Psoas muscle (tissue), 8 donors: ENCODE data around the gene NAT14. TPM values are rescaled to one million over a fixed set of nuclear protein-coding genes. Genes with fewer than 3 reads are reported as not detected.

Experiments used
- ATAC-seq, 4 donors: fragments of 200-7000 bp; cut with Tn5 transposase; one replicate each; pipeline ENCODE4 v1.9.1; 2020; ENCODE audit warnings: moderate library complexity in 3 of 4, mild to moderate bottlenecking in 2 of 4
- DNase-seq, 2 donors: peaks; one replicate each; pipeline ENCODE4 v3.0.0-alpha.2; 2020
- H3K27ac ChIP-seq: fragments of 200-600 bp; one replicate; pipeline ENCODE4 v1.8.0; 2022
- H3K27me3 ChIP-seq, 3 donors: fragments of 200-600 bp in 1 of 3; one replicate each; pipeline versions ENCODE4 v1.6.1 to v1.8.0; 2013 to 2022; ENCODE audit warnings: low read length in 2 of 3, mild to moderate bottlenecking in 2 of 3, moderate library complexity in 1 of 3; ENCODE audit not compliant: insufficient read depth in 3 of 3
- H3K36me3 ChIP-seq, 2 donors: fragments of 200-600 bp in 1 of 2; one replicate each; pipeline versions ENCODE4 v1.6.1 to v1.8.0; 2013 to 2022; ENCODE audit warnings: low read depth in 1 of 2, mild to moderate bottlenecking in 1 of 2, moderate library complexity in 1 of 2; ENCODE audit not compliant: insufficient read depth in 1 of 2
- H3K4me1 ChIP-seq: fragments of 200-600 bp; one replicate; pipeline ENCODE4 v1.8.0; 2022
- H3K4me3 ChIP-seq: fragments of 200-600 bp; one replicate; pipeline ENCODE4 v1.8.0; 2022; ENCODE audit warnings: mild to moderate bottlenecking
- H3K9me3 ChIP-seq: fragments of 200-600 bp; one replicate; pipeline ENCODE4 v1.8.0; 2022
- CTCF ChIP-seq: fragments of 200-600 bp; IDR thresholded peaks from one replicate; pipeline ENCODE4 v1.8.0; 2022; ENCODE audit warnings: antibody characterized with exemption
- WGBS, 3 donors: extraction: QIAGEN DNeasy Blood & Tissue Kit; methylation state at CpG; one replicate each; pipeline versions ENCODE4 v1.1.6 to v1.1.7; 2013; 5-methylcytosine and 5-hydroxymethylcytosine counted together
- intact Hi-C, 2 donors: fragments of 100-400 bp; cut with DNase I; formaldehyde crosslinking; loops; one replicate each; pipeline versions ENCODE4 v1.11.0 to v1.14.2; 2022
- polyA plus RNA-seq, 3 donors: library from polyadenylated mRNA; stranded (reverse); fragments of 200-250 nt; gene quantifications; one replicate each; pipeline ENCODE4 v1.2.3, GENCODE V29; 2013
- total RNA-seq, 4 donors: library from RNA; stranded (reverse); fragmentation: NEBNext Ultra II Directional in 2 of 4; extraction: Animal tissue kit (Norgen Biotek cat#: 25700) in 2 of 4; gene quantifications; one replicate each; pipeline versions ENCODE4 v1.2.1 to v1.2.4, GENCODE V29; 2021 to 2023
- donor health status: healthy with polysubstance abuse.
- donor health status: DM: no; HTN: no; CAD: no; lungs with moderate emphysema.
- donor health status: Bipolar disorder and iron deficiency.
- donor health status: healthy.
- donor health status: DM: yes; HTN: yes; CAD: no.
- donor health status: DM: no; HTN: no; CAD: no.
- donor health status: DM: no; HTN: no; CAD: no.
- donor health status: DM: yes; HTN: yes; CAD: no.

NAT14 gene
- total and polyA plus RNA-seq, 7 donors = 2.0 to 6.3 (median 3.6) TPM

GRCh38 chr19:55465460-55466240 lies 19.3 kb upstream of the NAT14 start:
- Histone ChIP-seq H3K36me3 (no peaks in the 10 kb centered on the region), H3K27me3 (no peaks in the 10 kb centered on the region), H3K9me3 (no peaks in the 10 kb centered on the region), H3K4me3 (no peak overlapping the region), H3K4me1 (peaks cover 2% of the 10 kb centered on the region), H3K27ac (no peak overlapping the region)
- intact Hi-C loops = loop anchor here (5.0 kb wide), 2 partner anchors 37 to 167 kb away; no protein-coding TSS in a partner anchor
- WGBS, 3 donors = 71 to 79% (median 76%) methylated on average over 11 of the region's 11 CpGs
- TF ChIP-seq CTCF = no peak
- no peak for DNase-seq
- ATAC-seq = no peak

DNA sequence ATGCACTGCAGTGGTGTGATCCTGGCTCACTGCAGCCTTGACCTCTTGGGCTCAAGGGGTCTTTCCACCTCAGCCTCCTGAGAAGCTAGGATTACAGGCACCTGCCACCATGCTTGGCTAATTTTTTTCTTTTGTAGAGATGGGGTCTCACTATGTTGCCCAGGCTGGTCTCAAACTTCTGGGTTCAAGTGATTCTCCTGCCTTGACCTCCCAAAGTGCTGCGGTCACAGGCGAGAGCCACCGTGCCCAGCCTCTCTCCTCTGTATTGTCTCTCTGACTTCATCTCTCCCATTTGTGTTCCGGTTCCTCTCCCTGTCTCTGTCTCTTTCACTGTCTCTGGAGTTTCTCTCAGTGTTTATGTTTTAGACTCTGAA lies 18.8 kb upstream of the NAT14 start:
- DNase-seq (no peak), ATAC-seq (no peak)
- no peak for TF ChIP-seq CTCF
- 75 to 90% (median 88%) methylated on average over 4 of the region's 4 CpGs for WGBS, 3 donors
- peaks cover 2% of the 10 kb centered on the region for H3K4me1 ChIP-seq
- H3K27me3 ChIP-seq = no peaks in the 10 kb centered on the region
- H3K36me3 ChIP-seq = no peaks in the 10 kb centered on the region
- H3K9me3 ChIP-seq = no peaks in the 10 kb centered on the region
- intact Hi-C loops = loop anchor here (5.0 kb wide), 2 partner anchors 36 to 166 kb away; no protein-coding TSS in a partner anchor
- H3K27ac ChIP-seq = no peak overlapping the region
- no peak overlapping the region for H3K4me3 ChIP-seq

DNA sequence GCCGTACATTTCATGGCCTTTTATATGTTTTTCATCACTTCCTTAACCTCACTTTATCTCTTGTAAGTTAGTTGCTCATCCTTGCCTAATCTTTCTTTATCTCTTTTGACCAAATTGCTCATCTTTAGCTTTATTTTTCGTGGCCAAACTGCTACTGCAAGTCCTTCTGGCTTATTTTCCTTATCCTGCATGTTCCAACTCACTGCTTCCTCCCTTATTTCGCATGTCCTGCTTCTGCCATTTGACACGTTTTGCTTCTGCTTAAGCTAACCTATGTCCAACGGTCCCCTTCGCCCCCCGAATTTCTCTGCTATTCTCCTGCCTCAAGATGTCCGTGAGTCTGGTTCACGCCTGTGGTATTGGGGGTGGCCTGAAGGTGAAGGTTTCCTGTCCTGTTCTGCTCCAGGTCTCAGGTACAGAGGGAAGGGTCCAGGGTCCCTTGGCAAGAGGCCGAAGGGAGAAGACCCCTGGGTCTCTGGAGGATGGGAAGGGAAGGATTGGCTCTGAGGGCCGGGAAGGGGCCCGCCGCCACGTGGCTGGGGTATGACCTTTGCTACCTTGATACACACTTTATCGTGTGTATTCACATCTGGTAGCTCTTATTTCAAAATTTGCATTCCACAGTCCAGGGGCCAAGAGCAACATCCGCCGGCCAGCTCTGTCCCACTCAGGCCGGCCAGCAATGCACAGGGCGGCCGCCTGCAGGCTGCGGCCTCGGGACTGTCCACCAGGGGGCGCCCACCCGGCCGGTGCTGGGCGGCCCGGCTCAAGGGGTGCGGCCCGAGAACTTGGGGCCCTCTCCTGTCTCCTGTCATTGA lies 17.5 kb upstream of the NAT14 start:
- peak; percentile 83 to 93 (median 84) for ATAC-seq
- TF ChIP-seq CTCF = peak; percentile 99
- Histone ChIP-seq H3K4me3 (no peak overlapping the region), H3K4me1 (peaks cover under 1% of the 10 kb centered on the region), H3K27me3 (no peaks in the 10 kb centered on the region), H3K36me3 (no peaks in the 10 kb centered on the region), H3K9me3 (no peaks in the 10 kb centered on the region), H3K27ac (no peak overlapping the region)
- 32 to 38% (median 32%) methylated on average over 29 of the region's 29 CpGs for WGBS, 3 donors
- peak; percentile 74 to 83 for DNase-seq
- intact Hi-C loops = loop anchor here (5.0 kb wide), 2 partner anchors 35 to 165 kb away; no protein-coding TSS in a partner anchor

- DNase-seq (no peak), ATAC-seq (peak in 1 of 4 donors; percentile 13)
- Histone ChIP-seq H3K27me3 (no peaks in the 10 kb centered on the region), H3K4me3 (no peak overlapping the region), H3K27ac (no peak overlapping the region), H3K36me3 (no peaks in the 10 kb centered on the region), H3K9me3 (no peaks in the 10 kb centered on the region), H3K4me1 (no peaks in the 10 kb centered on the region)
- intact Hi-C loops = loop anchor here (5.0 kb wide), 2 partner anchors 34 to 164 kb away; no protein-coding TSS in a partner anchor
- no peak for TF ChIP-seq CTCF
- 18 to 22% (median 20%) methylated on average over 4 of the region's 4 CpGs for WGBS, 3 donors
Observed at GRCh38 chr19:55468054-55468393, 17.0 kb upstream of the NAT14 start.
